HepG2 (cell line): ENCODE results near the gene AMOTL1. TPM values are rescaled to one million over a fixed set of nuclear protein-coding genes. Genes with fewer than 3 reads are reported as not detected.

Source experiments
- ATAC-seq: fragments of 200-7000 bp; cut with Tn5 transposase; 3 replicates; pipeline ENCODE4 v1.9.1; 2020; ENCODE audit warnings: mild to moderate bottlenecking, moderate library complexity
- BruUV-seq: library from RNA; stranded (reverse); fragments of 400-500 nt; replicated peaks from 2 replicates; lab custom pipeline; 2021; lab: Mats Ljungman, UMichigan
- CTCF ChIA-PET: fragments of 300-600 bp; formaldehyde crosslinking; extraction: SDS; loops from one replicate; lab custom pipeline; 2021; ENCODE audit warnings: low total read pairs, inconsistent platforms, low intra/inter-chr PET ratio; lab: Yijun Ruan, JAX
- POLR2A ChIA-PET: fragments of 350-600 bp; sonication (Branson Sonifier 250); formaldehyde crosslinking; loops from one replicate; lab custom pipeline; 2020; ENCODE audit warnings: antibody characterized with exemption, inconsistent platforms; lab: Yijun Ruan, JAX
- DNase-seq: peaks from one replicate; pipeline ENCODE4 v3.0.0-alpha.2; 2015; ENCODE audit warnings: low spot score
- FAIRE-seq: peaks from 3 replicates; lab custom pipeline; 2011; peaks lifted over from hg19 to GRCh38; lab: Jason Lieb, UNC
- H2AFZ ChIP-seq: one replicate; pipeline ENCODE4 v1.6.1; 2011; ENCODE audit warnings: low read length, inconsistent platforms
- H3K27ac ChIP-seq: fragments of 300-600 bp; 3 replicates; pipeline ENCODE4 v1.8.0; 2011; ENCODE audit warnings: mixed run types, mild to moderate bottlenecking, mixed read lengths, low read length, inconsistent platforms; ENCODE audit not compliant: insufficient read depth; ENCODE audit errors: extremely low read length
- H3K27me3 ChIP-seq, 2 experiments: fragments of 200-600 bp in 1 of 2; 2 replicates in 1 of 2; 3 replicates in 1 of 2; pipeline versions ENCODE4 v1.6.0 to v1.8.0; 2011; ENCODE audit warnings: low read length in 2 of 2, mild to moderate bottlenecking in 2 of 2, moderate library complexity in 2 of 2, inconsistent platforms in 1 of 2; ENCODE audit not compliant: insufficient read depth in 2 of 2, control insufficient read depth in 1 of 2
- H3K36me3 ChIP-seq, 2 experiments: fragments of 200-600 bp in 1 of 2; replicated peaks in 1 of 2; 2 replicates in 1 of 2; 3 replicates in 1 of 2; pipeline versions ENCODE4 v1.5.1 to v1.8.0; 2011; ENCODE audit warnings: low read length in 2 of 2, inconsistent platforms in 1 of 2; ENCODE audit not compliant: insufficient read depth in 2 of 2, control insufficient read depth in 1 of 2
- H3K4me1 ChIP-seq: 2 replicates; pipeline ENCODE4 v1.5.1; 2012; ENCODE audit warnings: low read length, inconsistent platforms; ENCODE audit not compliant: insufficient read depth
- H3K4me2 ChIP-seq: 2 replicates; pipeline ENCODE4 v1.6.0; 2011; ENCODE audit warnings: low read depth, low read length, inconsistent platforms
- H3K4me3 ChIP-seq, 3 experiments: fragments of 200-600 bp in 1 of 3; sonication (generic), shearing (Covaris generic) in 1 of 3; replicated peaks in 1 of 3; 2 replicates each; pipeline ENCODE4 v1.5.1; 2011 to 2016; ENCODE audit warnings: low read length in 3 of 3, inconsistent platforms in 2 of 3, low read depth in 2 of 3, mild to moderate bottlenecking in 2 of 3, control low read depth in 1 of 3, mixed read lengths in 1 of 3; ENCODE audit not compliant: insufficient read depth in 1 of 3
- H3K79me2 ChIP-seq: one replicate; pipeline ENCODE4 v1.6.1; 2011; ENCODE audit warnings: low read length, inconsistent platforms; ENCODE audit not compliant: insufficient read depth
- H3K9ac ChIP-seq: 2 replicates; pipeline ENCODE4 v1.6.0; 2011; ENCODE audit warnings: mild to moderate bottlenecking, low read depth, low read length, inconsistent platforms; ENCODE audit not compliant: insufficient read depth
- H3K9me3 ChIP-seq: 2 replicates; pipeline ENCODE4 v1.5.1; 2012; ENCODE audit warnings: mild to moderate bottlenecking, low read length
- H4K20me1 ChIP-seq: 2 replicates; pipeline ENCODE4 v1.6.0; 2011; ENCODE audit warnings: inconsistent platforms, mild to moderate bottlenecking, low read length, moderate library complexity; ENCODE audit not compliant: insufficient read depth
- GATAD2A ChIP-seq: IDR thresholded peaks from 2 replicates; pipeline ENCODE4 v1.6.1; 2016
- PHF5A ChIP-seq: IDR thresholded peaks from one replicate; pipeline ENCODE4 v1.6.1; 2018; ENCODE audit warnings: low read depth, missing genetic modification reagents; ENCODE audit not compliant: unreplicated experiment
- PTBP1 ChIP-seq: fragments of 200-400 bp; formaldehyde crosslinking; IDR thresholded peaks from 2 replicates; pipeline ENCODE4 v1.6.1; 2018; ENCODE audit warnings: low read length, low read depth; ENCODE audit not compliant: poor library complexity, severe bottlenecking
- RFX5 ChIP-seq: IDR thresholded peaks from 2 replicates; pipeline ENCODE4 v1.6.1; 2011; ENCODE audit warnings: low read depth, low read length, improper control_type of control experiment
- SRY ChIP-seq: sonication (generic); formaldehyde crosslinking; IDR thresholded peaks from 2 replicates; pipeline ENCODE4 v1.8.0; 2022; ENCODE audit warnings: mild to moderate bottlenecking, missing genetic modification reagents
- TCF7 ChIP-seq: sonication (generic); IDR thresholded peaks from 2 replicates; pipeline ENCODE4 v1.6.1; 2016; ENCODE audit warnings: antibody characterized with exemption, low read depth
- ZNF780A ChIP-seq: sonication (generic); formaldehyde crosslinking; IDR thresholded peaks from 2 replicates; pipeline ENCODE4 v1.8.0; 2022; ENCODE audit warnings: mild to moderate bottlenecking, missing genetic modification reagents, moderate library complexity
- WGBS: methylation state at CpG from one replicate; pipeline ENCODE4 v1.1.6; 2017; ENCODE audit warnings: low lambda C conversion rate; 5-methylcytosine and 5-hydroxymethylcytosine counted together
- in situ Hi-C: cut with HindIII; loops from 2 replicates; pipeline ENCODE4 v1.10.0; 2017; ENCODE audit warnings: low pct_unique_long_range_greater_than_20kb; ENCODE audit not compliant: extremely low pct_ligation_motif_present
- intact Hi-C: fragments of 100-400 bp; cut with micrococcal nuclease; formaldehyde crosslinking; loops from one replicate; pipeline ENCODE4 v1.10.0; 2022; ENCODE audit not compliant: unreplicated experiment
- polyA plus RNA-seq, 8 experiments: library from polyadenylated mRNA; depleted of rRNA in 3 of 8; stranded (reverse) in 7 of 8; unstranded in 1 of 8; fragments of >200 nt; fragmentation: Illumina TruSeq in 4 of 8; extraction: Trizol in 4 of 8; gene quantifications; 2 replicates each; pipeline versions ENCODE4 v1.2.1 to v1.2.3, GENCODE V29; 2011 to 2016; ENCODE audit warnings: low read depth in 4 of 8, missing spikeins in 1 of 8, mixed read lengths in 1 of 8; ENCODE audit not compliant: insufficient read depth in 1 of 8
- total RNA-seq, 5 experiments: library from RNA; depleted of rRNA; stranded (reverse); fragments of >200 nt; fragmentation: Illumina TruSeq; extraction: Trizol; gene quantifications; 2 replicates each; pipeline ENCODE4 v1.2.3, GENCODE V29; 2016; ENCODE audit warnings: low read depth in 1 of 5
- TF ChIP-seq, protein P1 (sequence below): sonication (generic); formaldehyde crosslinking; IDR thresholded peaks from 2 replicates; pipeline ENCODE4 v1.8.0; 2023; ENCODE audit warnings: mild to moderate bottlenecking, missing genetic modification reagents
- TF ChIP-seq, protein P2 (sequence below): sonication (generic); formaldehyde crosslinking; IDR thresholded peaks from 2 replicates; pipeline ENCODE4 v1.8.1; 2023; ENCODE audit warnings: mild to moderate bottlenecking, missing genetic modification reagents

Gene AMOTL1
- total and polyA plus RNA-seq, 2 of the 13 experiments (the other 11 are each of a cell fraction or from before 2014, with no cell fraction given), result 0.01 to 0.20 TPM

DNA sequence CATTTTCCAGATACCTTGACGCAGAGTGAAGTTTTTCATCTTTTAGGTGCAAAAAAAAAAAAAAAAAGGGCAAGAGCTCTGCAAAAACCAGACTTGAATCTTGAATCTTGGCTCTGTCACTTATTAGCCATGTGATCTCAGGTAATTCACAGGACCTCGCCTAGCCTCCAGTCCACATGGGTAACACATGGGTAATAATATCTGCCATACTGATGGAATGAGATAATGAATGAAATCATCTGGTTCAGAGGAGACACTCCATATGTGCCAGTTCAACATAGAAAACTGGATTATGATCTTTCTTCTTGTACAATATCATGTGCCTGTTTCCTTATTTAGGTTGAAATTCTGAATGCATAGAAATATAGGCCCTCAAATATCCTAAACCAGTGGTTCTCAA, 8.6 kb upstream of the AMOTL1 start:
- H3K27ac ChIP-seq, result no peak overlapping the region
- BruUV-seq, result no TSS peak
- FAIRE-seq, result no peak
- H3K36me3 ChIP-seq, result no peaks in the 10 kb centered on the region
- ATAC-seq, result no peak
- no peak overlapping the region for H3K9ac ChIP-seq
- H3K9me3 ChIP-seq, result no peaks in the 10 kb centered on the region
- no peaks in the 10 kb centered on the region for H4K20me1 ChIP-seq
- H3K4me2 ChIP-seq, result no peak overlapping the region
- no peak overlapping the region for H2AFZ ChIP-seq
- POLR2A ChIA-PET, result no interaction called here
- TF ChIP-seq SRY (CRISPR knock-in tag), result no peak
- no peak for TF ChIP-seq GATAD2A
- TF ChIP-seq, protein P1, sequence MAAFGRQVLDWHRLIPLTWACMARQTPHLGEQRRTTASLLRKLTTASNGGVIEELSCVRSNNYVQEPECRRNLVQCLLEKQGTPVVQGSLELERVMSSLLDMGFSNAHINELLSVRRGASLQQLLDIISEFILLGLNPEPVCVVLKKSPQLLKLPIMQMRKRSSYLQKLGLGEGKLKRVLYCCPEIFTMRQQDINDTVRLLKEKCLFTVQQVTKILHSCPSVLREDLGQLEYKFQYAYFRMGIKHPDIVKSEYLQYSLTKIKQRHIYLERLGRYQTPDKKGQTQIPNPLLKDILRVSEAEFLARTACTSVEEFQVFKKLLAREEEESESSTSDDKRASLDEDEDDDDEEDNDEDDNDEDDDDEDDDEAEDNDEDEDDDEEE, result no peak
- TF ChIP-seq, protein P2, sequence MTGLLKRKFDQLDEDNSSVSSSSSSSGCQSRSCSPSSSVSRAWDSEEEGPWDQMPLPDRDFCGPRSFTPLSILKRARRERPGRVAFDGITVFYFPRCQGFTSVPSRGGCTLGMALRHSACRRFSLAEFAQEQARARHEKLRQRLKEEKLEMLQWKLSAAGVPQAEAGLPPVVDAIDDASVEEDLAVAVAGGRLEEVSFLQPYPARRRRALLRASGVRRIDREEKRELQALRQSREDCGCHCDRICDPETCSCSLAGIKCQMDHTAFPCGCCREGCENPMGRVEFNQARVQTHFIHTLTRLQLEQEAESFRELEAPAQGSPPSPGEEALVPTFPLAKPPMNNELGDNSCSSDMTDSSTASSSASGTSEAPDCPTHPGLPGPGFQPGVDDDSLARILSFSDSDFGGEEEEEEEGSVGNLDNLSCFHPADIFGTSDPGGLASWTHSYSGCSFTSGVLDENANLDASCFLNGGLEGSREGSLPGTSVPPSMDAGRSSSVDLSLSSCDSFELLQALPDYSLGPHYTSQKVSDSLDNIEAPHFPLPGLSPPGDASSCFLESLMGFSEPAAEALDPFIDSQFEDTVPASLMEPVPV (CRISPR knock-in tag), result no peak
- TF ChIP-seq ZNF780A, result no peak
- TF ChIP-seq PHF5A (CRISPR knock-in tag), result no peak
- no peak for TF ChIP-seq PTBP1
- no peak for TF ChIP-seq TCF7
- TF ChIP-seq RFX5, result no peak
- no peaks in the 10 kb centered on the region for H3K79me2 ChIP-seq
- no peak for DNase-seq
- no peaks in the 10 kb centered on the region for H3K4me1 ChIP-seq
- intact Hi-C loops (no loop called here), in situ Hi-C loops (no loop called here)
- CTCF ChIA-PET, result no interaction called here
- no peaks in the 10 kb centered on the region for H3K27me3 ChIP-seq
- H3K4me3 ChIP-seq, result no peak overlapping the region
- WGBS, result 39% methylated on average over 2 of the region's 2 CpGs
